ENCODE measurements around the gene ADAM12. TPM values are rescaled to one million over a fixed set of nuclear protein-coding genes. Genes with fewer than 3 reads are reported as not detected.
A peak's percentile ranks its signal among the peaks of the same experiment; 100 is the strongest.

Gene ADAM12
- total RNA-seq, 1 experiment from 2014 or later = 0.24 TPM

DNA sequence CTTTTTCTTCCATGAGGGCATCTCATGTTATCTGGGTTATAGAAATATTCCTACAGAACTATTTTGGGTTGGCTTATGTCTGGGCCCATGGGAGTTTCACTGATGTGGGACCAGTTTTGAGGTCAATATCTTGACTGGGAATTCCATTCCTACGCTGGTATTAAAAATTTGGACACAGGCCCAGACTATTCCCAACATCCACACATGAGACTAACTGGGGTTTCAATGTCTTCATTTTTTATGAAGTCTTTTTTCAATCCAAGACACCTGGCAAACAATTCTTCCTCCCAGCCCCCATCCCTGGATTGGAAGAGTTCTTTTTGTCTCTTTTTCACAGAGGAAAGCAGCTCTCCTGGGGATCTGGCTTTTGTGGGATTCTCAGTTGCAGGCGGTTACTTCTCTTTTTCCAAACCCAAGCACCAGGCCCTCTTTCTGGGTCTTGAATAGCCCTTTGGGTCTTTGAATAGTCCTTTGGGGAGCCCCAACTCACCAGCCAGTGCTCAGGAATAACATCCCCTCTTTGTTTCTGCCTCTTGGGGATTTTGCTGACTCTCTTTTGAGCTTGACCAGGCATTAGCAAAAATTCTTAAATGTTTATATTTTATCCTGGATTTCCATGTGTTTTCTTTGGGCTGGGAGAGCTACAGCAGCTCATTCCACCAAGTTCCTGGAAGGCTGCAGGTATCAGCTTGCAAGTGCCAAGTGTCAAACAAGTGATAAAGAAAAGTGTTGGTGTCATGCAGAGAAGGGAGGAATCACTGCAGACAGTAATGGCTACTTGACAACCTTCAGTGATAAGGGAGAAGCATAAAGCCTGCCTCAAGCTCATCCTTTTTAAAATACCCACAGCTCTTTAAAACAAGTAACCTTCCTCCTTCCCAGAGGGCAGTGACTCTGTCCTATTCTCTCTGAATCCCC is 234.3 kb downstream of the ADAM12 start:
- WGBS (ENCODE audit: extremely low coverage, insufficient read length, low lambda C conversion rate) = no CpG with 5 or more reads among the region's 2 CpGs
- peaks cover 7% of the 10 kb centered on the region for H3K27me3 Mint-ChIP-seq (ENCODE audit: low read depth)
- no peaks in the 10 kb centered on the region for H3K27me3 ChIP-seq (ENCODE audit: insufficient read depth, low read length)
- no peak overlapping the region for H3T11ph ChIP-seq (ENCODE audit: low read length)
- TF ChIP-seq, protein P1, sequence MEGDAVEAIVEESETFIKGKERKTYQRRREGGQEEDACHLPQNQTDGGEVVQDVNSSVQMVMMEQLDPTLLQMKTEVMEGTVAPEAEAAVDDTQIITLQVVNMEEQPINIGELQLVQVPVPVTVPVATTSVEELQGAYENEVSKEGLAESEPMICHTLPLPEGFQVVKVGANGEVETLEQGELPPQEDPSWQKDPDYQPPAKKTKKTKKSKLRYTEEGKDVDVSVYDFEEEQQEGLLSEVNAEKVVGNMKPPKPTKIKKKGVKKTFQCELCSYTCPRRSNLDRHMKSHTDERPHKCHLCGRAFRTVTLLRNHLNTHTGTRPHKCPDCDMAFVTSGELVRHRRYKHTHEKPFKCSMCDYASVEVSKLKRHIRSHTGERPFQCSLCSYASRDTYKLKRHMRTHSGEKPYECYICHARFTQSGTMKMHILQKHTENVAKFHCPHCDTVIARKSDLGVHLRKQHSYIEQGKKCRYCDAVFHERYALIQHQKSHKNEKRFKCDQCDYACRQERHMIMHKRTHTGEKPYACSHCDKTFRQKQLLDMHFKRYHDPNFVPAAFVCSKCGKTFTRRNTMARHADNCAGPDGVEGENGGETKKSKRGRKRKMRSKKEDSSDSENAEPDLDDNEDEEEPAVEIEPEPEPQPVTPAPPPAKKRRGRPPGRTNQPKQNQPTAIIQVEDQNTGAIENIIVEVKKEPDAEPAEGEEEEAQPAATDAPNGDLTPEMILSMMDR (conservative IDR thresholded peaks at IDR 0.05) = no peak
- H4K91ac ChIP-seq (ENCODE audit: insufficient read length, low read depth, low read length) = no peak overlapping the region
- H3K4me3 Mint-ChIP-seq = no peak overlapping the region; a peak in 1 of 5 replicates
- H2BK120ac ChIP-seq (ENCODE audit: low read depth, low read length, poor library complexity, severe bottlenecking) = no peak overlapping the region
- no peak overlapping the region for H2BK20ac ChIP-seq (ENCODE audit: low read depth, low read length, poor library complexity, severe bottlenecking)
- no peak overlapping the region for H2BK15ac ChIP-seq (ENCODE audit: low read depth, low read length)
- H3K4ac ChIP-seq (ENCODE audit: low read depth, low read length) = no peak overlapping the region
- no peaks in the 10 kb centered on the region for H4K20me1 ChIP-seq (ENCODE audit: control insufficient read depth, insufficient read depth, insufficient read length)
- no peaks in the 10 kb centered on the region for H3K79me2 ChIP-seq (ENCODE audit: insufficient read depth, low read length)
- no peaks in the 10 kb centered on the region for H3K23me2 ChIP-seq (ENCODE audit: insufficient read length, low read depth, low read length, poor library complexity, severe bottlenecking)
- no peak overlapping the region for H3K56ac ChIP-seq (ENCODE audit: insufficient read length, low read depth, low read length)
- H4K8ac ChIP-seq (replicated peaks; ENCODE audit: insufficient read length, low read depth, low read length) = no peak overlapping the region
- H3K4me1 Mint-ChIP-seq = peaks cover 61 to 65% of the 10 kb centered on the region in 2 experiments
- H3K27ac Mint-ChIP-seq = peak overlapping the region; percentile 77 to 93 (median 88)
- H3K79me1 ChIP-seq (ENCODE audit: insufficient read depth, low read depth, low read length, poor library complexity, severe bottlenecking) = no peaks in the 10 kb centered on the region
- no peak for DNase-seq
- no peak overlapping the region for H2AFZ ChIP-seq (ENCODE audit: low read length)
- peaks cover 7 to 21% (median 12%) of the 10 kb centered on the region in 3 experiments; a peak in 6 of 7 replicates for H3K36me3 Mint-ChIP-seq (ENCODE audit: insufficient read depth in 1 of 3, low read depth in 3 of 3)
- H3K14ac ChIP-seq (ENCODE audit: insufficient read depth, low read length) = no peak overlapping the region
- no peak overlapping the region for H3K27ac ChIP-seq (ENCODE audit: insufficient read length, low read depth, low read length)
- H3K18ac ChIP-seq (ENCODE audit: insufficient read length, low read depth, low read length) = no peak overlapping the region
- H2BK5ac ChIP-seq (ENCODE audit: insufficient read length, low read length) = no peak overlapping the region
- H3K9me3 Mint-ChIP-seq = peaks cover 16 to 19% of the 10 kb centered on the region in 2 experiments
- H3K23ac ChIP-seq (ENCODE audit: insufficient read length, low read depth, low read length) = no peak overlapping the region
- no peak overlapping the region for H2BK12ac ChIP-seq (ENCODE audit: insufficient read length, low read depth, low read length)
- H3K4me2 ChIP-seq (ENCODE audit: insufficient read depth, insufficient read length, low read length) = no peak overlapping the region
- H3K4me1 ChIP-seq (ENCODE audit: insufficient read depth, low read length) = peaks cover 17% of the 10 kb centered on the region; the same call in 1 of the 2 replicates
- no peak overlapping the region for H3K9ac ChIP-seq (ENCODE audit: extremely low read depth, insufficient read length, low read length)
- H3K9me3 ChIP-seq (ENCODE audit: control insufficient read depth, low read depth, low read length) = no peaks in the 10 kb centered on the region
- H4K5ac ChIP-seq (ENCODE audit: insufficient read length, low read depth, low read length) = no peak overlapping the region
- no peak overlapping the region for H2AK5ac ChIP-seq (ENCODE audit: insufficient read length, low read length)

All from H9 (cell line).